Measurements from ENCODE around the gene PTGS1. TPM values are rescaled to one million over a fixed set of nuclear protein-coding genes. Genes with fewer than 3 reads are reported as not detected.
"Not testable (repeated sequence)": the region's sequence is repeated elsewhere in the genome, so short reads cannot be mapped to it uniquely, and the experiment has no call there.

PTGS1 gene
- total RNA-seq, 5 donors from 2014 or later (not counting 1 experiment from before 2014, with no cell fraction given), result 0.44 to 2.0 (median 0.86) TPM

DNA sequence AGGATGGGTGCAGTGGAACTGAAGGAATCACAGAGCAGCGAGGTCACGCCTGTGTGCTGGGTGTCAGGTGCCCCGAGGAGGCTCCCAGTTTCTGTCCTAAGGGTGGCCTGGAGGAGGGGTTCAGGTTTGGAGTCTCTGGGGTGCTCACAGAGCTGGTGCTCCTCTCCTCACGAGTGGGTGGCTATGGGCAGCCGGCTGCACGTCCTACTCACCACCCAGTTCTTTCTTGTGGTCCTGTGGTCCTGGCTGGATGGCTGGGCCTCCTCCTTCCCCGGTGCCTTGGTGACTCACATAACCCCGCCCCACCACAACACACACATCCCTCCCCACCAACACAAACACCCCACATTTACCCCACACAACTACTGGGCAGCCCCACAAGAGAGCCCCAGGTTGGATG is 9.9 kb upstream of the PTGS1 start:
- CTCF ChIA-PET, result interaction anchor here in 1 of 2 donors (0.6 kb wide), 1 partner anchor 265 kb away, joined by 4 read pairs; no protein-coding TSS in a partner anchor
- peaks cover 0 to 7% (median 0%) of the 10 kb centered on the region in 3 donors for H3K9me3 Mint-ChIP-seq
- POLR2A ChIA-PET, result no interaction called here

DNA sequence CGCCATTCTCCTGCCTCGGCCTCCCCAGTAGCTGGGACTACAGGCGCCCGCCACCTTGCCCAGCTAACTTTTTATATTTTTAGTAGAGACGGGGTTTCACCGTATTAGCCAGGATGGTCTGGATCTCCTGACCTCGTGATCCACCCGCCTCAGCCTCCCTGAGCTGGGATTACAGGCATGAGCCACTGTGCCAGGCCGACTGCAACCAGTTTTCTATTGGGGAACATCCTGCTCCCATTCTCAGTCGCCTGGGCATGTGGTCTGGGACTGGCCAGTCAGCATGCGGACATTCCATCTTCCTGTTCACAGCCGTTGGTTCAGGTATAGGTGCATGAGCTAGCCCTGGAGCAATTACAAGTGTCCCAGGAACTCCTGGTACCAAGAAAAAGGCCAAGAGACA is 7.7 kb upstream of the PTGS1 start:
- H3K4me3 Mint-ChIP-seq; H3K9me3 Mint-ChIP-seq; ATAC-seq (replicated peaks in 1 of 4); H3K4me1 ChIP-seq (ENCODE audit: control insufficient read depth in 1 of 2, extremely low read depth in 1 of 2, insufficient read depth in 2 of 2, low read length in 2 of 2); H3K36me3 Mint-ChIP-seq; H3K4me1 Mint-ChIP-seq; H3K36me3 ChIP-seq (ENCODE audit: control insufficient read depth in 2 of 2, extremely low read depth in 1 of 2, insufficient read depth in 1 of 2, low read length in 1 of 2); H3K27ac ChIP-seq (ENCODE audit: low read length); H3K27ac Mint-ChIP-seq; POLR2A ChIA-PET; H3K9me3 ChIP-seq; H3K27me3 Mint-ChIP-seq; DNase-seq; H3K4me3 ChIP-seq (ENCODE audit: control insufficient read depth in 1 of 2, extremely low read depth in 1 of 2, low read length in 1 of 2): not testable (repeated sequence)
- H3K27me3 ChIP-seq (replicated peaks in 1 of 2; ENCODE audit: control insufficient read depth in 2 of 2, extremely low read depth in 1 of 2, insufficient read depth in 2 of 2, low read length in 1 of 2), result peaks cover 0 to 13% of the 10 kb centered on the region in 2 experiments
- CTCF ChIA-PET, result interaction anchor here in 1 of 2 donors (0.6 kb wide), 1 partner anchor 20 kb away, joined by 5 read pairs; no protein-coding TSS in a partner anchor
- WGBS (ENCODE audit: insufficient coverage), result 73% methylated on average over 11 of the region's 12 CpGs

More for the DNA sequence above, 9.9 kb upstream of the PTGS1 start:
- DNase-seq, result no peak
- Histone ChIP-seq H3K36me3 (ENCODE audit: control insufficient read depth in 2 of 2, extremely low read depth in 1 of 2, insufficient read depth in 1 of 2, low read length in 1 of 2) (no peaks in the 10 kb centered on the region), H3K27me3 (replicated peaks in 1 of 2; ENCODE audit: control insufficient read depth in 2 of 2, extremely low read depth in 1 of 2, insufficient read depth in 2 of 2, low read length in 1 of 2) (peaks cover 0 to 13% of the 10 kb centered on the region in 2 experiments), H3K4me1 (ENCODE audit: control insufficient read depth in 1 of 2, extremely low read depth in 1 of 2, insufficient read depth in 2 of 2, low read length in 2 of 2) (no peaks in the 10 kb centered on the region), H3K4me3 (ENCODE audit: control insufficient read depth in 1 of 2, extremely low read depth in 1 of 2, low read length in 1 of 2) (no peak overlapping the region), H3K9me3 (no peaks in the 10 kb centered on the region), H3K27ac (ENCODE audit: low read length) (no peak overlapping the region)
- H3K4me1 Mint-ChIP-seq, result no peaks in the 10 kb centered on the region
- peaks cover 3 to 6% of the 10 kb centered on the region in 2 donors for H3K27me3 Mint-ChIP-seq
- no peak overlapping the region for H3K4me3 Mint-ChIP-seq
- ATAC-seq (replicated peaks in 1 of 4), result no peak
- 71% methylated on average over 4 of the region's 8 CpGs for WGBS (ENCODE audit: insufficient coverage)
- no peaks in the 10 kb centered on the region for H3K36me3 Mint-ChIP-seq
- no peak overlapping the region for H3K27ac Mint-ChIP-seq

DNA sequence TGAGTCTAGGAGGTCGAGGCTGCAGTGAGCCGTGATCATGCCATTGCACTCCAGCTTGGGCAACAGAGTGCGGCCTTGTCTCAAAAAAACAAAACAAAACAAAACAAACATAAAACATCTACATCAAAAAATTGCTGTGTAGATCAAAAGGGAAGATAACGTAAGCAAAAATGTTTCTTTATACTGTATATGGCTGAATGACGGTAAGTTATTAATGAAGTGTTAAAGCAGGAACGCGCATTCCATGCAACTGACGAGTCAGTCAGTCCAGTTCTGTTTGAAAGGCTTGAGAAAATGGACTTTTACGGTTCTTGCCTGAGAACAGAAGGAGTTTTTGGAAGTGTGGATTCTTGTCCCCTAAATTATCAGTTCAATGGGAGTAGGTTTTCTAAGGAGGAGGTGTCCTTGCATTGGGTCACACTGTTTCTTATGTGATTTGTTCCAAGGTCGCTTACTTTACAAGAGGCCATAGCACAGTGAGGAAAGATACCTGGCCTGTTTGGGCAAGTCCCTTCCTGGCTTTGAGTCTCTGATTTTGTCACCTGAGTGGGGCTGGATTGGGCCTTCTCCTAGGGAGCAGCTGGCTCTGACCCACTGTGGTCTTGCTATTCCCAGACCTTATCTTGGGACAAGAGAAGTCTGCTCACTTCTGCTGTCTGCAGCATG is 6.6 kb upstream of the PTGS1 start:
- POLR2A ChIA-PET, result no interaction called here
- H3K36me3 Mint-ChIP-seq, result no peaks in the 10 kb centered on the region
- peaks cover 0 to 3% (median 0%) of the 10 kb centered on the region in 3 donors for H3K9me3 Mint-ChIP-seq
- no peak overlapping the region for H3K27ac Mint-ChIP-seq
- Histone ChIP-seq H3K27me3 (replicated peaks in 1 of 2; ENCODE audit: control insufficient read depth in 2 of 2, extremely low read depth in 1 of 2, insufficient read depth in 2 of 2, low read length in 1 of 2) (peaks cover 0 to 14% of the 10 kb centered on the region in 2 experiments), H3K4me1 (ENCODE audit: control insufficient read depth in 1 of 2, extremely low read depth in 1 of 2, insufficient read depth in 2 of 2, low read length in 2 of 2) (no peaks in the 10 kb centered on the region), H3K27ac (ENCODE audit: low read length) (no peak overlapping the region), H3K9me3 (no peaks in the 10 kb centered on the region), H3K4me3 (ENCODE audit: control insufficient read depth in 1 of 2, extremely low read depth in 1 of 2, low read length in 1 of 2) (no peak overlapping the region), H3K36me3 (ENCODE audit: control insufficient read depth in 2 of 2, extremely low read depth in 1 of 2, insufficient read depth in 1 of 2, low read length in 1 of 2) (no peaks in the 10 kb centered on the region)
- H3K27me3 Mint-ChIP-seq, result no peaks in the 10 kb centered on the region
- H3K4me1 Mint-ChIP-seq, result no peaks in the 10 kb centered on the region
- CTCF ChIA-PET, result no interaction called here
- ATAC-seq (replicated peaks in 1 of 4), result no peak
- WGBS (ENCODE audit: insufficient coverage), result 94% methylated on average over 6 of the region's 10 CpGs
- no peak for DNase-seq
- H3K4me3 Mint-ChIP-seq, result no peak overlapping the region

DNA sequence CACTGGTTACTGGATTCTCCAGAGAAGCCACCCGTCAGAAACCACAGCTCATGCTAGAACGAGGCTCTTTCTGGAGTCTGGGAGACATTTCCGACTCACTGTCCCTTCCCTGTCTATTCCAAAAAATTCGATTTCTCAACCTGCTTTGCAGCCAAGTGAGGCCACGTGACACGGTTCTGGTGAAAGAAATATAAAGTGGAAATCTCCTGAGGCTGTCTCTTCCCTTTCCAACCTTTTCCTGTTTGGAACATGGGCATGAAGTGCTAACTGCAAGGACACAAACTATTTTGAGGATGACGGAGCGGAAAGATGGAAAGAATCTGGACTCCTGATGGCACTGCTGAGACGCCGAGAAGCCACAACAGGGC is 6.1 kb upstream of the PTGS1 start:
- no peaks in the 10 kb centered on the region for H3K4me1 ChIP-seq (ENCODE audit: control insufficient read depth in 1 of 2, extremely low read depth in 1 of 2, insufficient read depth in 2 of 2, low read length in 2 of 2)
- no peaks in the 10 kb centered on the region for H3K9me3 ChIP-seq
- ChIA-PET POLR2A (no interaction called here), CTCF (no interaction called here)
- H3K27ac Mint-ChIP-seq, result no peak overlapping the region
- H3K27me3 ChIP-seq (replicated peaks in 1 of 2; ENCODE audit: control insufficient read depth in 2 of 2, extremely low read depth in 1 of 2, insufficient read depth in 2 of 2, low read length in 1 of 2), result peaks cover 0 to 17% of the 10 kb centered on the region in 2 experiments
- DNase-seq (no peak), ATAC-seq (replicated peaks in 1 of 4) (no peak)
- no peaks in the 10 kb centered on the region for H3K36me3 ChIP-seq (ENCODE audit: control insufficient read depth in 2 of 2, extremely low read depth in 1 of 2, insufficient read depth in 1 of 2, low read length in 1 of 2)
- H3K27ac ChIP-seq (ENCODE audit: low read length), result no peak overlapping the region
- H3K4me3 ChIP-seq (ENCODE audit: control insufficient read depth in 1 of 2, extremely low read depth in 1 of 2, low read length in 1 of 2), result no peak overlapping the region
- peaks cover 0 to 3% (median 0%) of the 10 kb centered on the region in 3 donors for H3K9me3 Mint-ChIP-seq
- no peaks in the 10 kb centered on the region for H3K27me3 Mint-ChIP-seq
- H3K4me3 Mint-ChIP-seq, result no peak overlapping the region
- H3K4me1 Mint-ChIP-seq, result no peaks in the 10 kb centered on the region
- WGBS (ENCODE audit: insufficient coverage), result 54% methylated on average over 2 of the region's 10 CpGs
- no peaks in the 10 kb centered on the region for H3K36me3 Mint-ChIP-seq

DNA sequence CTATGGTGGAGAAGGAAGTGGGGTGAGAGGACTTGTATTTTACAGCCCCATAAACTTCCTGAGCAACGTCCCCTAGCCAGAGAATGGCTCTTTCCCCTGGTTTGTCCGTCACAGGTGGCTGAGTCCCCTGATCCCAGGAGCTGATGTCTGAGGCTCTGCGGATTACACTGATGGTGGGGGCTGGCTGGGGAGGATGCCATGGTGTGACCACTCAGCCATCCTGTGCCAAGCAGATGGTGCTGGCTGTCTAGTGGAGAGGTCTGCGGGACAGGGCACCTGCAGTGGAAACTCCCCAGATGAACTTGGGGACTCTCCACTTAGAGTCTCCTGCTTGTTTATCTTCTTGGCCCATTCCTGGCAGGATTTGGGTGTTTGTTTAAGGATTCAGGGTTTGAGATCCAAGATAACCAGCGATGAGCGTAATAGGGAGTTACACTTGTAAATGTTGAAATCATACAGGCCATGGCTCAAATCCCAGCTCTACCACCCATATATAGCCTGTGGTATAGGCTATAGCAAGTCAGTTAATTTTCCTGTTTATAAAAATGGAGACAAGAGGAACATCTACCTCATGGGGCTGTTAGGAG is 4.7 kb upstream of the PTGS1 start:
- no CpG with 5 or more reads among the region's 6 CpGs for WGBS (ENCODE audit: insufficient coverage)
- ChIA-PET CTCF (no interaction called here), POLR2A (interaction anchor here in 1 of 2 donors (0.7 kb wide), 1 partner anchor 788 kb away, joined by 8 read pairs; no protein-coding TSS in a partner anchor)
- Histone ChIP-seq H3K9me3 (no peaks in the 10 kb centered on the region), H3K27me3 (replicated peaks in 1 of 2; ENCODE audit: control insufficient read depth in 2 of 2, extremely low read depth in 1 of 2, insufficient read depth in 2 of 2, low read length in 1 of 2) (peaks cover 0 to 17% of the 10 kb centered on the region in 2 experiments), H3K36me3 (ENCODE audit: control insufficient read depth in 2 of 2, extremely low read depth in 1 of 2, insufficient read depth in 1 of 2, low read length in 1 of 2) (no peaks in the 10 kb centered on the region), H3K4me1 (ENCODE audit: control insufficient read depth in 1 of 2, extremely low read depth in 1 of 2, insufficient read depth in 2 of 2, low read length in 2 of 2) (peaks cover 0 to 10% of the 10 kb centered on the region in 2 experiments), H3K27ac (ENCODE audit: low read length) (no peak overlapping the region), H3K4me3 (ENCODE audit: control insufficient read depth in 1 of 2, extremely low read depth in 1 of 2, low read length in 1 of 2) (no peak overlapping the region)
- no peaks in the 10 kb centered on the region for H3K36me3 Mint-ChIP-seq
- H3K9me3 Mint-ChIP-seq, result peaks cover 0 to 3% (median 0%) of the 10 kb centered on the region in 3 donors
- no peak overlapping the region for H3K27ac Mint-ChIP-seq
- H3K4me1 Mint-ChIP-seq, result peaks cover 5 to 8% (median 6%) of the 10 kb centered on the region in 3 donors
- peaks cover 5 to 9% of the 10 kb centered on the region in 2 donors for H3K27me3 Mint-ChIP-seq
- DNase-seq (no peak), ATAC-seq (replicated peaks in 1 of 4) (no peak)
- no peak overlapping the region for H3K4me3 Mint-ChIP-seq

DNA sequence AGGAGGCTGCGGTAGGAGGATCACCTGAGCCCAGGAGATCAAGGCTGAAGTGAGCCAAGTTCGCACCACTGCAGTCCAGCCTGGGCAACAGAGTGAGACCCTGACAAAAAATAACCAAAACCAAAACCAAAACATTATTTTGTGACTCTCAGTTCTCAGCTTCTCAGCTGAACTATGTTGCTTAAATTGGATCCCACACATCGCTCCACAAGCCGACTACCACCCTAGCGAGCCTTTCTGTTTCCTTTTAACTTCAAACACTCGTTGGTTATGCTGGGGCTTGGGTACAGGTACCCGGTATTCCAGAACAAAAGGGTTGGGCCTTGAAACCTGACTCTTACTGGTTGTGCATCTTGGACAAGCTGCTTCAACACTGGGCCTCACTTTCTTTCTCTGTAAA is 3.8 kb upstream of the PTGS1 start:
- H3K9me3 Mint-ChIP-seq, result peaks cover 0 to 3% (median 0%) of the 10 kb centered on the region in 3 donors
- no peak overlapping the region for H3K4me3 Mint-ChIP-seq
- H3K27ac Mint-ChIP-seq, result no peak overlapping the region
- POLR2A ChIA-PET, result no interaction called here
- no peak for ATAC-seq (replicated peaks in 1 of 4)
- Histone ChIP-seq H3K36me3 (ENCODE audit: control insufficient read depth in 2 of 2, extremely low read depth in 1 of 2, insufficient read depth in 1 of 2, low read length in 1 of 2) (no peaks in the 10 kb centered on the region), H3K27me3 (replicated peaks in 1 of 2; ENCODE audit: control insufficient read depth in 2 of 2, extremely low read depth in 1 of 2, insufficient read depth in 2 of 2, low read length in 1 of 2) (peaks cover 0 to 26% of the 10 kb centered on the region in 2 experiments), H3K27ac (ENCODE audit: low read length) (no peak overlapping the region), H3K4me1 (ENCODE audit: control insufficient read depth in 1 of 2, extremely low read depth in 1 of 2, insufficient read depth in 2 of 2, low read length in 2 of 2) (peaks cover 0 to 14% of the 10 kb centered on the region in 2 experiments), H3K9me3 (no peaks in the 10 kb centered on the region), H3K4me3 (ENCODE audit: control insufficient read depth in 1 of 2, extremely low read depth in 1 of 2, low read length in 1 of 2) (no peak overlapping the region)
- DNase-seq, result no peak
- peaks cover 9 to 17% (median 10%) of the 10 kb centered on the region in 3 donors for H3K4me1 Mint-ChIP-seq
- CTCF ChIA-PET, result no interaction called here
- H3K27me3 Mint-ChIP-seq, result peaks cover 12 to 18% of the 10 kb centered on the region in 2 donors
- WGBS (ENCODE audit: insufficient coverage), result 87% methylated on average over 5 of the region's 7 CpGs
- no peaks in the 10 kb centered on the region for H3K36me3 Mint-ChIP-seq

Data from T-cell (primary cell).